HepG2 (cell line): ENCODE results near the gene EEIG1. TPM values are rescaled to one million over a fixed set of nuclear protein-coding genes. Genes with fewer than 3 reads are reported as not detected.

ENCODE experiments used
- E2F2 ChIP-seq: sonication (generic); formaldehyde crosslinking; IDR thresholded peaks from 2 replicates; pipeline ENCODE4 v1.4.0; 2020; ENCODE audit warnings: missing genetic modification reagents, borderline replicate concordance
- EHMT2 ChIP-seq: fragments of 200-600 bp; sonication (generic); IDR thresholded peaks from 2 replicates; pipeline ENCODE4 v1.7.0; 2017; ENCODE audit warnings: antibody characterized with exemption, low read depth, low read length, borderline replicate concordance
- ELF4 ChIP-seq: sonication (generic); formaldehyde crosslinking; IDR thresholded peaks from 2 replicates; pipeline ENCODE4 v1.5.0; 2020; ENCODE audit warnings: missing genetic modification reagents, mild to moderate bottlenecking, moderate library complexity, borderline replicate concordance
- FOXK2 ChIP-seq: fragments of 450-650 bp; IDR thresholded peaks from 2 replicates; pipeline ENCODE4 v1.6.1; 2016
- FOXP1 ChIP-seq, 2 experiments: fragments of 450-650 bp in 1 of 2; IDR thresholded peaks; 2 replicates each; pipeline ENCODE4 v1.6.1; 2017 to 2018; ENCODE audit warnings: antibody characterized with exemption in 1 of 2
- GLMP ChIP-seq: sonication (generic); formaldehyde crosslinking; IDR thresholded peaks from 2 replicates; pipeline ENCODE4 v1.9.0; 2021; ENCODE audit warnings: missing genetic modification reagents, mild to moderate bottlenecking, borderline replicate concordance
- HNRNPL ChIP-seq: fragments of 200-400 bp; formaldehyde crosslinking; IDR thresholded peaks from 2 replicates; pipeline ENCODE4 v1.6.1; 2017; ENCODE audit warnings: mild to moderate bottlenecking, low read depth, low read length
- MNT ChIP-seq: fragments of 450-650 bp; IDR thresholded peaks from 2 replicates; pipeline ENCODE4 v1.6.1; 2016
- MXI1 ChIP-seq: IDR thresholded peaks from 3 replicates; pipeline ENCODE4 v1.6.1; 2012; ENCODE audit warnings: low read depth, low read length, inconsistent platforms, borderline replicate concordance
- NR0B2 ChIP-seq: sonication (generic); formaldehyde crosslinking; IDR thresholded peaks from 2 replicates; pipeline ENCODE4 v1.4.0; 2020; ENCODE audit warnings: mild to moderate bottlenecking, missing genetic modification reagents
- PBX2 ChIP-seq: IDR thresholded peaks from 2 replicates; pipeline ENCODE4 v1.6.1; 2016; ENCODE audit warnings: control low read depth
- RBM39 ChIP-seq: fragments of 200-400 bp; formaldehyde crosslinking; IDR thresholded peaks from one replicate; pipeline ENCODE4 v1.6.1; 2018; ENCODE audit warnings: antibody characterized with exemption, mild to moderate bottlenecking, low read depth, low read length; ENCODE audit not compliant: poor library complexity, severe bottlenecking
- REL ChIP-seq: sonication (generic); formaldehyde crosslinking; conservative IDR thresholded peaks from 2 replicates; pipeline ENCODE4 v1.8.0; 2022; ENCODE audit warnings: mild to moderate bottlenecking, missing genetic modification reagents, moderate library complexity
- RFX1 ChIP-seq: fragments of 450-650 bp; IDR thresholded peaks from 2 replicates; pipeline ENCODE4 v1.6.1; 2017
- ZFP36L2 ChIP-seq: sonication (generic); formaldehyde crosslinking; IDR thresholded peaks from 2 replicates; pipeline ENCODE4 v1.4.0; 2020; ENCODE audit warnings: missing genetic modification reagents
- ZFP41 ChIP-seq: sonication (generic); formaldehyde crosslinking; IDR thresholded peaks from 2 replicates; pipeline ENCODE4 v1.4.0; 2020; ENCODE audit warnings: mild to moderate bottlenecking, missing genetic modification reagents, borderline replicate concordance
- ZKSCAN1 ChIP-seq: fragments of 150-350 bp; IDR thresholded peaks from 2 replicates; pipeline ENCODE4 v1.6.1; 2014; ENCODE audit warnings: low read length
- ZKSCAN5 ChIP-seq: sonication (generic); formaldehyde crosslinking; IDR thresholded peaks from 2 replicates; pipeline ENCODE4 v1.5.1; 2020; ENCODE audit warnings: mild to moderate bottlenecking, missing genetic modification reagents
- ZMYM3 ChIP-seq: sonication (generic); formaldehyde crosslinking; IDR thresholded peaks from 2 replicates; pipeline ENCODE4 v1.5.1; 2020; ENCODE audit warnings: mild to moderate bottlenecking, missing genetic modification reagents
- ZNF333 ChIP-seq: sonication (generic); formaldehyde crosslinking; IDR thresholded peaks from 2 replicates; pipeline ENCODE4 v1.4.0; 2020; ENCODE audit warnings: mild to moderate bottlenecking, missing genetic modification reagents, borderline replicate concordance
- ZNF607 ChIP-seq: sonication (generic); formaldehyde crosslinking; IDR thresholded peaks from 2 replicates; pipeline ENCODE4 v1.5.1; 2020; ENCODE audit warnings: missing genetic modification reagents, mild to moderate bottlenecking, borderline replicate concordance
- ZNF691 ChIP-seq: sonication (generic); formaldehyde crosslinking; IDR thresholded peaks from 2 replicates; pipeline ENCODE4 v1.4.0; 2020; ENCODE audit warnings: missing genetic modification reagents, low read depth, mild to moderate bottlenecking, borderline replicate concordance
- ZNF83 ChIP-seq: sonication (generic); formaldehyde crosslinking; IDR thresholded peaks from 2 replicates; pipeline ENCODE4 v1.4.0; 2020; ENCODE audit warnings: missing genetic modification reagents, mild to moderate bottlenecking, borderline replicate concordance
- polyA plus RNA-seq, 8 experiments: library from polyadenylated mRNA; depleted of rRNA in 3 of 8; stranded (reverse) in 7 of 8; unstranded in 1 of 8; fragments of >200 nt; fragmentation: Illumina TruSeq in 4 of 8; extraction: Trizol in 4 of 8; gene quantifications; 2 replicates each; pipeline versions ENCODE4 v1.2.1 to v1.2.3, GENCODE V29; 2011 to 2016; ENCODE audit warnings: low read depth in 4 of 8, missing spikeins in 1 of 8, mixed read lengths in 1 of 8; ENCODE audit not compliant: insufficient read depth in 1 of 8
- total RNA-seq, 5 experiments: library from RNA; depleted of rRNA; stranded (reverse); fragments of >200 nt; fragmentation: Illumina TruSeq; extraction: Trizol; gene quantifications; 2 replicates each; pipeline ENCODE4 v1.2.3, GENCODE V29; 2016; ENCODE audit warnings: low read depth in 1 of 5

Gene EEIG1
- total and polyA plus RNA-seq, 2 of the 13 experiments (the other 11 are each of a cell fraction or from before 2014, with no cell fraction given): 16.6 to 25.2 TPM

GRCh38 chr9:127931092-127931881, 49.5 kb downstream of the EEIG1 start (continued):
- no peak for TF ChIP-seq HNRNPL
- no peak for TF ChIP-seq ZFP36L2
- peak; percentile 43; the same call in 1 of the 2 replicates for TF ChIP-seq ZNF691 (CRISPR knock-in tag)
- TF ChIP-seq ZKSCAN1: no peak
- TF ChIP-seq ZNF607 (CRISPR knock-in tag): no peak
- TF ChIP-seq RBM39: no peak
- no peak for TF ChIP-seq FOXK2
- TF ChIP-seq ZNF83 (CRISPR knock-in tag): no peak
- TF ChIP-seq ZMYM3: no peak
- no peak for TF ChIP-seq MNT
- TF ChIP-seq REL (CRISPR knock-in tag): 0 out of 2 replicates have a peak, but pooled peaks have one; percentile 15
- TF ChIP-seq MXI1: no peak
- no peak for TF ChIP-seq RFX1
- TF ChIP-seq GLMP: no peak
- no peak for TF ChIP-seq ELF4 (CRISPR knock-in tag)
- 0 out of 2 replicates have a peak, but pooled peaks have one; percentile 49 for TF ChIP-seq NR0B2 (CRISPR knock-in tag)
- no peak for TF ChIP-seq ZKSCAN5 (CRISPR knock-in tag)
- TF ChIP-seq PBX2 (CRISPR knock-in tag): no peak
- no peak for TF ChIP-seq FOXP1 (IDR thresholded peaks at IDR 0.05)
- no peak for TF ChIP-seq FOXP1 (CRISPR knock-in tag; IDR thresholded peaks at IDR 0.05)
- TF ChIP-seq E2F2 (CRISPR knock-in tag): no peak
- no peak for TF ChIP-seq EHMT2
- no peak for TF ChIP-seq ZFP41
- TF ChIP-seq ZNF333: no peak
